ENCODE data around the gene SOX10.

GRCh38 chr22:37929390-37929789, 55.0 kb downstream of the SOX10 start:
- TF ChIP-seq CTCF (IDR thresholded peaks at IDR 0.05; ENCODE audit: low read depth, low read length) (no peak), EZH2phosphoT487 (IDR thresholded peaks at IDR 0.05; ENCODE audit: low read depth) (no peak)
